ENCODE results near the gene GGCX.
"Not testable (repeated sequence)": the region's sequence is repeated elsewhere in the genome, so short reads cannot be mapped to it uniquely, and the experiment has no call there.

Gene GGCX

DNA sequence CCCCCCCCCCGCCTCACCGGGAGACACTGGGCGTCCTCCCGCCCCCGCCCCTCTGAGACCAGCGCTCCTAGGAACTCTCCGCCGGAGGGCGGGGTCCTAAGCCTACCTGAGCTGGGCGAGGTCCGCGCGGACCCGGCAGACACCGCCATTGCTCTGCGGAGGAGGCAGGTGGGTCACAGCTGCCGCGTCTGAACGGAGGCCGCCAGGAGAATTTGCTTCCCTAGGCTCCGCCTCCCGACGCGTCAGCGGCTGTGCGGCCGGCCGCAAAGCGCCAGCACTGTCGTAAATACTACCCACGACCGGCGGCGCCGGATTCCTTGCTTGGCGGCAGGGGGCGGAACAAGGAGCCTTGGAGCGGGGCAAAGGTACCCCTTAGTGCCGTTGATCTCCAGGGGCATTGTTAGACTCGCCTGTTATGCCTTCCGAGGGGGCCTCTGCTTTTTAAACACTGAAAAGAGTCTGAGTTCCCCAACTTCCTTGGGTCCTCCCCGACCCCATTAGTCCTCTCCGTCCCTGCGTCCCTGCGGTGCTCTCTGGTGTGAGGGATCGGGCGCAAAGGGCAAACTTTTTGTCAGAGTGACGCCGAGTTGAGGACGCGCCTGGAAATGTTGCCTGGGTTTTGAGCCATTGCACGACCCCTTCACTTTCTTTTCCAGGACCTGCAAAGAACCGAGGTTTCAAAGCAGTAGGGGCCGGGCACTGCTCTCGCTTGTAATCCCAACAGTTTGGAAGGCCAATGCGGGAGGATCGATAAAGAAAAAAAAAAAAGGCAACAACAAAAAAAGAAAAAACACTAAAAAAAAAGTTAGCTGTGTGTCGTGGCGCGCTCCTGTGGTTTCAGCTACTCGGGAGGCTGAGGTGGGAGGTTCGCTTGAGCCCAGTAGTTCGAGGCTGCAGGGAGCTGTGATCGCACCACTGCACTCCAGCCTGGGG, at the start of gene GGCX:
Gene GGCX (minus strand): TSS at position 214 of the 933 bp plus-strand sequence. CDS start 65 bp downstream, at position 149.
- peaks cover 9% of the 10 kb centered on the region for H3K4me1 ChIP-seq (ENCODE audit: control insufficient read depth, insufficient read depth, low read length, unreplicated experiment)
- peak within 1 kb of the TSS; percentile 43; the same call in 1 of the 2 replicates for H3K27ac ChIP-seq (ENCODE audit: low read depth, low read length)
- peaks cover 33% of the 10 kb centered on the region for H3K79me2 ChIP-seq (ENCODE audit: control insufficient read depth, insufficient read depth, low read length, unreplicated experiment)
- no peaks in the 10 kb centered on the region for H3K36me3 ChIP-seq (ENCODE audit: insufficient read depth, low read length)
- H2AFZ ChIP-seq (ENCODE audit: low read length, unreplicated experiment), result peak within 1 kb of the TSS; percentile 97
- H3K4me3 ChIP-seq (ENCODE audit: low read depth, low read length), result peak within 1 kb of the TSS; percentile 96
- no peaks in the 10 kb centered on the region for H3K27me3 ChIP-seq (ENCODE audit: insufficient read depth, low read length)

GRCh38 chr2:85607268-85608215, 46.2 kb upstream of the GGCX start:
- Histone ChIP-seq H3K27ac (ENCODE audit: low read depth, low read length) (no peak overlapping the region), H2AFZ (ENCODE audit: low read length, unreplicated experiment) (no peak overlapping the region), H3K36me3 (ENCODE audit: insufficient read depth, low read length) (no peaks in the 10 kb centered on the region), H3K4me1 (ENCODE audit: control insufficient read depth, insufficient read depth, low read length, unreplicated experiment) (peaks cover 26% of the 10 kb centered on the region), H3K27me3 (ENCODE audit: insufficient read depth, low read length) (no peaks in the 10 kb centered on the region), H3K79me2 (ENCODE audit: control insufficient read depth, insufficient read depth, low read length, unreplicated experiment) (peaks cover 15% of the 10 kb centered on the region), H3K4me3 (ENCODE audit: low read depth, low read length) (no peak overlapping the region)

GRCh38 chr2:85606116-85606455, 44.8 kb upstream of the GGCX start:
- H3K36me3 ChIP-seq (ENCODE audit: insufficient read depth, low read length), result no peaks in the 10 kb centered on the region
- no peak overlapping the region for H2AFZ ChIP-seq (ENCODE audit: low read length, unreplicated experiment)

GRCh38 chr2:85605406-85606115, 44.3 kb upstream of the GGCX start:
- Histone ChIP-seq H2AFZ (ENCODE audit: low read length, unreplicated experiment) (no peak overlapping the region), H3K27me3 (ENCODE audit: insufficient read depth, low read length) (no peaks in the 10 kb centered on the region), H3K27ac (ENCODE audit: low read depth, low read length) (peak overlapping the region; percentile 48), H3K4me1 (ENCODE audit: control insufficient read depth, insufficient read depth, low read length, unreplicated experiment) (peaks cover 33% of the 10 kb centered on the region), H3K36me3 (ENCODE audit: insufficient read depth, low read length) (no peaks in the 10 kb centered on the region), H3K79me2 (ENCODE audit: control insufficient read depth, insufficient read depth, low read length, unreplicated experiment) (peaks cover 13% of the 10 kb centered on the region), H3K4me3 (ENCODE audit: low read depth, low read length) (peak overlapping the region; percentile 5; the same call in 1 of the 2 replicates)

More at GRCh38 chr2:85606116-85606455, 44.8 kb upstream of the GGCX start:
- Histone ChIP-seq H3K4me3 (ENCODE audit: low read depth, low read length) (no peak overlapping the region), H3K27me3 (ENCODE audit: insufficient read depth, low read length) (no peaks in the 10 kb centered on the region), H3K4me1 (ENCODE audit: control insufficient read depth, insufficient read depth, low read length, unreplicated experiment) (peaks cover 33% of the 10 kb centered on the region), H3K79me2 (ENCODE audit: control insufficient read depth, insufficient read depth, low read length, unreplicated experiment) (peaks cover 14% of the 10 kb centered on the region), H3K27ac (ENCODE audit: low read depth, low read length) (peak overlapping the region; percentile 48)

- Histone ChIP-seq H3K4me1 (ENCODE audit: control insufficient read depth, insufficient read depth, low read length, unreplicated experiment) (peaks cover 33% of the 10 kb centered on the region), H3K36me3 (ENCODE audit: insufficient read depth, low read length) (no peaks in the 10 kb centered on the region), H3K4me3 (ENCODE audit: low read depth, low read length) (peak overlapping the region; percentile 35), H2AFZ (ENCODE audit: low read length, unreplicated experiment) (no peak overlapping the region), H3K27me3 (ENCODE audit: insufficient read depth, low read length) (no peaks in the 10 kb centered on the region), H3K79me2 (ENCODE audit: control insufficient read depth, insufficient read depth, low read length, unreplicated experiment) (peaks cover 13% of the 10 kb centered on the region), H3K27ac (ENCODE audit: low read depth, low read length) (peak overlapping the region; percentile 48)
These were observed 43.5 kb upstream of the GGCX start for GRCh38 chr2:85604568-85605339.

- not testable (repeated sequence) for H2AFZ ChIP-seq (ENCODE audit: low read length, unreplicated experiment); H3K27me3 ChIP-seq (ENCODE audit: insufficient read depth, low read length); H3K27ac ChIP-seq (ENCODE audit: low read depth, low read length); H3K36me3 ChIP-seq (ENCODE audit: insufficient read depth, low read length)
- H3K79me2 ChIP-seq (ENCODE audit: control insufficient read depth, insufficient read depth, low read length, unreplicated experiment), result peaks cover 13% of the 10 kb centered on the region
- H3K4me1 ChIP-seq (ENCODE audit: control insufficient read depth, insufficient read depth, low read length, unreplicated experiment), result peaks cover 33% of the 10 kb centered on the region
- peak overlapping the region; percentile 87 for H3K4me3 ChIP-seq (ENCODE audit: low read depth, low read length)
These were observed 42.8 kb upstream of the GGCX start for GRCh38 chr2:85604133-85604444.

- peak within 1 kb of the TSS; percentile 78 for H2AFZ ChIP-seq (ENCODE audit: low read length, unreplicated experiment)
- H3K4me1 ChIP-seq (ENCODE audit: control insufficient read depth, insufficient read depth, low read length, unreplicated experiment), result peaks cover 33% of the 10 kb centered on the region
- H3K27ac ChIP-seq (ENCODE audit: low read depth, low read length), result 0 out of 2 replicates have a peak within 1 kb of the TSS, but pooled peaks have one; percentile 24
These were observed 41.4 kb upstream of the GGCX start, which contains the start of gene TMEM150A for GRCh38 chr2:85602476-85603234. TMEM150A (minus strand) TSS chr2:85602698; CDS start chr2:85601948, 750 bp downstream.

GRCh38 chr2:85601771-85602475, 40.6 kb upstream of the GGCX start:
- H3K36me3 ChIP-seq (ENCODE audit: insufficient read depth, low read length), result no peaks in the 10 kb centered on the region
- H3K27ac ChIP-seq (ENCODE audit: low read depth, low read length), result no peak overlapping the region
- H3K4me3 ChIP-seq (ENCODE audit: low read depth, low read length), result peak overlapping the region; percentile 87
- H2AFZ ChIP-seq (ENCODE audit: low read length, unreplicated experiment), result no peak overlapping the region
- peaks cover 33% of the 10 kb centered on the region for H3K4me1 ChIP-seq (ENCODE audit: control insufficient read depth, insufficient read depth, low read length, unreplicated experiment)
- H3K79me2 ChIP-seq (ENCODE audit: control insufficient read depth, insufficient read depth, low read length, unreplicated experiment), result peaks cover 16% of the 10 kb centered on the region
- no peaks in the 10 kb centered on the region for H3K27me3 ChIP-seq (ENCODE audit: insufficient read depth, low read length)

More at GRCh38 chr2:85602476-85603234, 41.4 kb upstream of the GGCX start, which contains the start of gene TMEM150A:
- Histone ChIP-seq H3K27me3 (ENCODE audit: insufficient read depth, low read length) (no peaks in the 10 kb centered on the region), H3K36me3 (ENCODE audit: insufficient read depth, low read length) (no peaks in the 10 kb centered on the region), H3K79me2 (ENCODE audit: control insufficient read depth, insufficient read depth, low read length, unreplicated experiment) (peaks cover 11% of the 10 kb centered on the region), H3K4me3 (ENCODE audit: low read depth, low read length) (peak within 1 kb of the TSS; percentile 87)

All from ACC112 (cell line).